ENCODE results near the gene WNT9B. TPM values are rescaled to one million over a fixed set of nuclear protein-coding genes. Genes with fewer than 3 reads are reported as not detected.

Gene WNT9B
- total and polyA plus RNA-seq, 9 of the 15 experiments (the other 6 are each of a cell fraction or from before 2014, with no cell fraction given) = not detected

DNA sequence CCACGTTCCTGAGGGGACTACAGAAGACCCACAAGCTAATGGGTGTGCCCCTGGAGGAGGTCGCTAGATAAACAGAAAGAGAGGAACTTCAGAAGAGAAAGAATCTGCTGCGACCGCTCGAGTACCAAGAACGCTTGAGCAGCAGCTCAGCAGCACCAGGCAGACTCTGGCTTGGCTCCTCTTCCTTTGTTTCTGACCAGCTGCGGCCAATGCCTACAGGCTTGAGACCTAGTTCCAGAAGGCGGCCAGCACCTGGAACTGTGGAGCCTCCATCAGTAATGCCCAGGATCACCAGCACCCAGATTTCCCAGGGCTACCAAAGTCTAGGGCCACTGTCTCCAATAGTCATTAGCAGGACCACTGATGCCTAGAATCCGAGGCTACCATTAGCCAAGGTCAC, 45.6 kb downstream of the WNT9B start:
- peaks cover 35 to 61% of the 10 kb centered on the region in 2 experiments for H3K27me3 ChIP-seq (ENCODE audit: control insufficient read depth in 2 of 2, insufficient read depth in 2 of 2, low read length in 2 of 2)
- in situ Hi-C loops (cut with MboI) (no loop called here), intact Hi-C loops (cut with micrococcal nuclease) (no loop called here)
- H4K20me1 ChIP-seq (replicated peaks; ENCODE audit: control insufficient read depth, insufficient read depth, low read length) = no peaks in the 10 kb centered on the region; the same call in 1 of the 2 replicates
- TF ChIP-seq ZBTB43 (CRISPR knock-in tag; IDR thresholded peaks at IDR 0.05) (no peak), HNRNPUL1 (IDR thresholded peaks at IDR 0.05; ENCODE audit: low read length) (no peak), RFX1 (IDR thresholded peaks at IDR 0.05) (no peak), HIVEP1 (CRISPR knock-in tag; IDR thresholded peaks at IDR 0.05) (no peak), CTCFL (IDR thresholded peaks at IDR 0.05; ENCODE audit: borderline replicate concordance, insufficient read depth, low read depth, low read length, poor library complexity, severe bottlenecking) (no peak), SIX5 (IDR thresholded peaks at IDR 0.05; ENCODE audit: borderline replicate concordance in 1 of 2, insufficient read depth in 1 of 2, low read depth in 1 of 2, low read length in 2 of 2) (no peak)
- TF ChIP-seq, protein P1, sequence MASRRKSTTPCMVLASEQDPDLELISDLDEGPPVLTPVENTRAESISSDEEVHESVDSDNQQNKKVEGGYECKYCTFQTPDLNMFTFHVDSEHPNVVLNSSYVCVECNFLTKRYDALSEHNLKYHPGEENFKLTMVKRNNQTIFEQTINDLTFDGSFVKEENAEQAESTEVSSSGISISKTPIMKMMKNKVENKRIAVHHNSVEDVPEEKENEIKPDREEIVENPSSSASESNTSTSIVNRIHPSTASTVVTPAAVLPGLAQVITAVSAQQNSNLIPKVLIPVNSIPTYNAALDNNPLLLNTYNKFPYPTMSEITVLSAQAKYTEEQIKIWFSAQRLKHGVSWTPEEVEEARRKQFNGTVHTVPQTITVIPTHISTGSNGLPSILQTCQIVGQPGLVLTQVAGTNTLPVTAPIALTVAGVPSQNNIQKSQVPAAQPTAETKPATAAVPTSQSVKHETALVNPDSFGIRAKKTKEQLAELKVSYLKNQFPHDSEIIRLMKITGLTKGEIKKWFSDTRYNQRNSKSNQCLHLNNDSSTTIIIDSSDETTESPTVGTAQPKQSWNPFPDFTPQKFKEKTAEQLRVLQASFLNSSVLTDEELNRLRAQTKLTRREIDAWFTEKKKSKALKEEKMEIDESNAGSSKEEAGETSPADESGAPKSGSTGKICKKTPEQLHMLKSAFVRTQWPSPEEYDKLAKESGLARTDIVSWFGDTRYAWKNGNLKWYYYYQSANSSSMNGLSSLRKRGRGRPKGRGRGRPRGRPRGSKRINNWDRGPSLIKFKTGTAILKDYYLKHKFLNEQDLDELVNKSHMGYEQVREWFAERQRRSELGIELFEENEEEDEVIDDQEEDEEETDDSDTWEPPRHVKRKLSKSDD (conservative IDR thresholded peaks at IDR 0.05; ENCODE audit: low read length) = no peak
- POLR2A ChIA-PET = interaction anchor here (0.6 to 2.1 kb wide), 5 partner anchors 9 to 24 kb away, joined by 3 to 8 read pairs (median 3); no protein-coding TSS in a partner anchor
- FAIRE-seq (no peak), ATAC-seq (no peak), DNase-seq (ENCODE audit: extremely low read depth in 1 of 4, low spot score in 3 of 4) (no peak)
- no peaks in the 10 kb centered on the region for H3K79me2 ChIP-seq (ENCODE audit: control insufficient read depth, insufficient read depth, low read length)
- no peak overlapping the region for H3K4me2 ChIP-seq (ENCODE audit: insufficient read depth, low read length)
- peaks cover 0 to 16% of the 10 kb centered on the region in 2 experiments; a peak in 4 of 5 replicates for H3K4me1 ChIP-seq (replicated peaks in 1 of 2; ENCODE audit: control insufficient read depth in 2 of 2, insufficient read depth in 2 of 2, low read length in 2 of 2)
- peaks cover 4% of the 10 kb centered on the region; the same call in 1 of the 2 replicates for H3K9me3 ChIP-seq (replicated peaks; ENCODE audit: control insufficient read depth, insufficient read depth, low read depth, low read length)
- BruUV-seq (replicated peaks) = no TSS peak
- H3K36me3 ChIP-seq (ENCODE audit: control insufficient read depth, insufficient read depth, low read length) = no peaks in the 10 kb centered on the region
- no peak overlapping the region for H2AFZ ChIP-seq (ENCODE audit: low read depth, low read length)
- no peak overlapping the region for H3K4me3 ChIP-seq
- H3K9me1 ChIP-seq (ENCODE audit: control insufficient read depth, insufficient read depth, low read length) = no peaks in the 10 kb centered on the region
- WGBS (ENCODE audit: insufficient coverage, low coverage, missing lambda C conversion rate) = under 1% methylated on average over 9 of the region's 9 CpGs
- CTCF ChIA-PET (ENCODE audit: low intra/inter-chr PET ratio) = no interaction called here
- H3K27ac ChIP-seq (ENCODE audit: extremely low read depth, low read depth, low read length) = no peak overlapping the region
- peak overlapping the region in 1 of 2 experiments; percentile 68; a peak in 1 of 4 replicates for H3K9ac ChIP-seq (ENCODE audit: insufficient read depth in 1 of 2, low read depth in 2 of 2, low read length in 2 of 2)

All from K562 (cell line).